ENCODE data around the gene TRMT10A.

DNA sequence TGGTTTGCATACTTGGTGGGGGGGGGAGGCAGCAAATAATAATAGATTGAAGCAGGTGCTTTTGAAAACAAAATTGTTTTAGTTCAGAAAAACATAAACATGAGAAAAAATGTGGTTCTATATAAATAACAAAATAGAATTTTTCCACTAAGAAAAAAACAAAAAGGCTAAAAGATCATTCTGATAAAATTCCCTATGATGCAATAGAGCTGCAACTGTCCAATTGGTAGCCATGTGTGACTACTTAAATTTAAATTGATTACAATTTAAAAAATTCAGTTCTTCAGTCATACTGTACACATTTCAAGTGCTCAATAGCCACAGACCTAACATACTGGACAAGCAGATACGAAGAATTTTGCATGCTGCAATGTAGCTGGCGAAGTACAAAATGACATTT, 11.0 kb downstream of the TRMT10A start:
- no peak for TF ChIP-seq ZNF430 (CRISPR knock-in tag; IDR thresholded peaks at IDR 0.05)
- TF ChIP-seq, protein P1, sequence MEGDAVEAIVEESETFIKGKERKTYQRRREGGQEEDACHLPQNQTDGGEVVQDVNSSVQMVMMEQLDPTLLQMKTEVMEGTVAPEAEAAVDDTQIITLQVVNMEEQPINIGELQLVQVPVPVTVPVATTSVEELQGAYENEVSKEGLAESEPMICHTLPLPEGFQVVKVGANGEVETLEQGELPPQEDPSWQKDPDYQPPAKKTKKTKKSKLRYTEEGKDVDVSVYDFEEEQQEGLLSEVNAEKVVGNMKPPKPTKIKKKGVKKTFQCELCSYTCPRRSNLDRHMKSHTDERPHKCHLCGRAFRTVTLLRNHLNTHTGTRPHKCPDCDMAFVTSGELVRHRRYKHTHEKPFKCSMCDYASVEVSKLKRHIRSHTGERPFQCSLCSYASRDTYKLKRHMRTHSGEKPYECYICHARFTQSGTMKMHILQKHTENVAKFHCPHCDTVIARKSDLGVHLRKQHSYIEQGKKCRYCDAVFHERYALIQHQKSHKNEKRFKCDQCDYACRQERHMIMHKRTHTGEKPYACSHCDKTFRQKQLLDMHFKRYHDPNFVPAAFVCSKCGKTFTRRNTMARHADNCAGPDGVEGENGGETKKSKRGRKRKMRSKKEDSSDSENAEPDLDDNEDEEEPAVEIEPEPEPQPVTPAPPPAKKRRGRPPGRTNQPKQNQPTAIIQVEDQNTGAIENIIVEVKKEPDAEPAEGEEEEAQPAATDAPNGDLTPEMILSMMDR (CRISPR knock-in tag; IDR thresholded peaks at IDR 0.05), result no peak
- TF ChIP-seq ETS1 (CRISPR knock-in tag; IDR thresholded peaks at IDR 0.05), result no peak
- TF ChIP-seq MTA3 (CRISPR knock-in tag; IDR thresholded peaks at IDR 0.05), result no peak
- TF ChIP-seq NR2C2 (CRISPR knock-in tag; IDR thresholded peaks at IDR 0.05; ENCODE audit: borderline replicate concordance), result no peak
- TF ChIP-seq, protein P2, sequence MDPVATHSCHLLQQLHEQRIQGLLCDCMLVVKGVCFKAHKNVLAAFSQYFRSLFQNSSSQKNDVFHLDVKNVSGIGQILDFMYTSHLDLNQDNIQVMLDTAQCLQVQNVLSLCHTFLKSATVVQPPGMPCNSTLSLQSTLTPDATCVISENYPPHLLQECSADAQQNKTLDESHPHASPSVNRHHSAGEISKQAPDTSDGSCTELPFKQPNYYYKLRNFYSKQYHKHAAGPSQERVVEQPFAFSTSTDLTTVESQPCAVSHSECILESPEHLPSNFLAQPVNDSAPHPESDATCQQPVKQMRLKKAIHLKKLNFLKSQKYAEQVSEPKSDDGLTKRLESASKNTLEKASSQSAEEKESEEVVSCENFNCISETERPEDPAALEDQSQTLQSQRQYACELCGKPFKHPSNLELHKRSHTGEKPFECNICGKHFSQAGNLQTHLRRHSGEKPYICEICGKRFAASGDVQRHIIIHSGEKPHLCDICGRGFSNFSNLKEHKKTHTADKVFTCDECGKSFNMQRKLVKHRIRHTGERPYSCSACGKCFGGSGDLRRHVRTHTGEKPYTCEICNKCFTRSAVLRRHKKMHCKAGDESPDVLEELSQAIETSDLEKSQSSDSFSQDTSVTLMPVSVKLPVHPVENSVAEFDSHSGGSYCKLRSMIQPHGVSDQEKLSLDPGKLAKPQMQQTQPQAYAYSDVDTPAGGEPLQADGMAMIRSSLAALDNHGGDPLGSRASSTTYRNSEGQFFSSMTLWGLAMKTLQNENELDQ (CRISPR knock-in tag; IDR thresholded peaks at IDR 0.05; ENCODE audit: borderline replicate concordance), result no peak
- no peak for TF ChIP-seq SPEN (CRISPR knock-in tag; IDR thresholded peaks at IDR 0.05; ENCODE audit: low read depth)

All from HepG2 (cell line).